GM12878 (cell line): ENCODE data around the gene CHD6. TPM values are rescaled to one million over a fixed set of nuclear protein-coding genes. Genes with fewer than 3 reads are reported as not detected.

Experiments used
- ATAC-seq: fragments of 200-7000 bp; cut with Tn5 transposase; 3 replicates; pipeline ENCODE4 v1.9.1; 2020; ENCODE audit warnings: mild to moderate bottlenecking, moderate library complexity
- BruUV-seq: library from RNA; stranded (reverse); fragments of 400-500 nt; replicated peaks from 2 replicates; lab custom pipeline; 2021; lab: Mats Ljungman, UMichigan
- CTCF ChIA-PET: fragments of 300-600 bp; sonication (Branson Sonifier 250); formaldehyde crosslinking; extraction: SDS; loops from one replicate; lab custom pipeline; 2021; ENCODE audit warnings: inconsistent platforms; lab: Yijun Ruan, JAX
- POLR2A ChIA-PET: fragments of 350-600 bp; formaldehyde crosslinking; extraction: SDS; loops from one replicate; lab custom pipeline; 2021; ENCODE audit warnings: inconsistent platforms; lab: Charles Lee
- RAD21 ChIA-PET: fragments of 300-600 bp; sonication (Branson Sonifier 250); formaldehyde crosslinking; loops from one replicate; lab custom pipeline; 2023; ENCODE audit warnings: antibody characterized with exemption; ENCODE audit not compliant: unreplicated experiment; lab: Charles Lee
- SMC1A ChIA-PET: fragments of 300-600 bp; sonication (Branson Sonifier 250); formaldehyde crosslinking; loops from one replicate; lab custom pipeline; 2023; ENCODE audit not compliant: unreplicated experiment, uncharacterized antibody; lab: Charles Lee
- DNase-seq: peaks from one replicate; pipeline ENCODE4 v3.0.0-alpha.2; 2011; ENCODE audit warnings: low read depth, low spot score
- FAIRE-seq: peaks from 3 replicates; lab custom pipeline; 2011; peaks lifted over from hg19 to GRCh38; lab: Jason Lieb, UNC
- H2AFZ ChIP-seq: 2 replicates; pipeline ENCODE4 v1.6.0; 2011; ENCODE audit warnings: low read depth, low read length, control low read depth; ENCODE audit not compliant: control insufficient read depth
- H3K27ac ChIP-seq: 2 replicates; pipeline ENCODE4 v1.5.1; 2011; ENCODE audit warnings: control low read depth; ENCODE audit not compliant: control insufficient read depth, insufficient read depth
- H3K27me3 ChIP-seq, 2 experiments: replicated peaks in 1 of 2; 2 replicates each; pipeline versions ENCODE4 v1.6.0 to v1.6.1; 2011; ENCODE audit warnings: low read length in 1 of 2; ENCODE audit not compliant: control insufficient read depth in 2 of 2, insufficient read depth in 2 of 2
- H3K36me3 ChIP-seq, 2 experiments: 2 replicates each; pipeline ENCODE4 v1.5.1; 2011; ENCODE audit warnings: low read length in 1 of 2; ENCODE audit not compliant: control insufficient read depth in 2 of 2, insufficient read depth in 2 of 2
- H3K4me1 ChIP-seq: 2 replicates; pipeline ENCODE4 v1.6.1; 2011; ENCODE audit warnings: mild to moderate bottlenecking, low read length, moderate library complexity, mixed read lengths; ENCODE audit not compliant: control insufficient read depth, insufficient read depth
- H3K4me2 ChIP-seq: 2 replicates; pipeline ENCODE4 v1.6.0; 2011; ENCODE audit warnings: control low read depth; ENCODE audit not compliant: control insufficient read depth, insufficient read depth
- H3K4me3 ChIP-seq: fragments of 200-600 bp; sonication (generic); 2 replicates; pipeline ENCODE4 v1.5.1; 2016
- H3K79me2 ChIP-seq: 2 replicates; pipeline ENCODE4 v1.6.0; 2011; ENCODE audit warnings: low read length; ENCODE audit not compliant: control insufficient read depth, insufficient read depth
- H3K9ac ChIP-seq: 2 replicates; pipeline ENCODE4 v1.8.0; 2011; ENCODE audit warnings: low read length, control low read depth, mixed read lengths; ENCODE audit not compliant: control insufficient read depth, insufficient read depth
- H3K9me3 ChIP-seq: replicated peaks from 3 replicates; pipeline ENCODE4 v1.5.1; 2011; ENCODE audit warnings: mild to moderate bottlenecking, low read length; ENCODE audit not compliant: control insufficient read depth, insufficient read depth
- H4K20me1 ChIP-seq: 2 replicates; pipeline ENCODE4 v1.6.0; 2011; ENCODE audit not compliant: control insufficient read depth, insufficient read depth
- RAD51 ChIP-seq: fragments of 450-650 bp; IDR thresholded peaks from 2 replicates; pipeline ENCODE4 v1.6.1; 2016; ENCODE audit warnings: moderate library complexity, mild to moderate bottlenecking, inconsistent platforms
- SMAD1 ChIP-seq: fragments of 450-650 bp; IDR thresholded peaks from 2 replicates; pipeline ENCODE4 v1.6.1; 2018; ENCODE audit warnings: mild to moderate bottlenecking, low read depth; ENCODE audit not compliant: partially characterized antibody
- TCF7 ChIP-seq: IDR thresholded peaks from 2 replicates; pipeline ENCODE4 v1.6.1; 2014; ENCODE audit warnings: antibody characterized with exemption, borderline replicate concordance
- ZBTB40 ChIP-seq: fragments of 450-650 bp; IDR thresholded peaks from 2 replicates; pipeline ENCODE4 v1.6.1; 2016; ENCODE audit warnings: mild to moderate bottlenecking, moderate library complexity, borderline replicate concordance
- WGBS: methylation state at CpG from one replicate; pipeline ENCODE4 v1.1.6; 2016; ENCODE audit warnings: low lambda C conversion rate; ENCODE audit not compliant: insufficient replicate concordance, insufficient coverage; ENCODE audit errors: missing lambda C conversion rate; 5-methylcytosine and 5-hydroxymethylcytosine counted together
- in situ Hi-C: fragments of 300-500 bp; cut with MboI; formaldehyde crosslinking; loops from 9 replicates; pipeline ENCODE4 v1.14.3; 2018; ENCODE audit warnings: mixed read lengths
- intact Hi-C: fragments of 100-400 bp; cut with micrococcal nuclease; formaldehyde crosslinking; loops from one replicate; pipeline ENCODE4 v1.14.2; 2022; ENCODE audit not compliant: unreplicated experiment
- polyA plus RNA-seq, 11 experiments: library from polyadenylated mRNA; depleted of rRNA in 4 of 11; unstranded in 6 of 11; stranded (reverse) in 5 of 11; fragments of >200 nt; fragmentation: Nextera tagmentation in 4 of 11; fragmentation: Illumina TruSeq in 1 of 11; extraction: Ambion mirVana in 4 of 11; extraction: Trizol in 1 of 11; gene quantifications; 1 replicate in 1 of 11; 2 replicates in 10 of 11; pipeline versions ENCODE4 v1.2.1 to v1.2.3, GENCODE V29; 2011 to 2016; ENCODE audit warnings: inconsistent platforms in 2 of 11, missing spikeins in 2 of 11, low read depth in 1 of 11
- total RNA-seq, 4 experiments: library from RNA; depleted of rRNA in 3 of 4; stranded (reverse); fragments of >200 nt in 3 of 4; fragmentation: Illumina TruSeq in 1 of 4; extraction: Trizol in 1 of 4; gene quantifications; 2 replicates each; pipeline versions ENCODE4 v1.2.1 to v1.2.3, GENCODE V29; 2013 to 2021
- TF ChIP-seq, protein P1 (sequence below), 3 experiments: IDR thresholded peaks in 2 of 3; conservative IDR thresholded peaks in 1 of 3; 2 replicates each; pipeline ENCODE4 v1.5.1; 2011; ENCODE audit warnings: low read depth in 3 of 3, low read length in 3 of 3, mild to moderate bottlenecking in 3 of 3, control low read depth in 2 of 3, moderate library complexity in 2 of 3, inconsistent platforms in 1 of 3, mixed read lengths in 1 of 3; ENCODE audit not compliant: control insufficient read depth in 2 of 3, insufficient read depth in 1 of 3; ENCODE audit errors: extremely low read depth in 1 of 3

CHD6 gene
- total and polyA plus RNA-seq, 10 of the 15 experiments (the other 5 are each of a cell fraction or from before 2014, with no cell fraction given) = 4.3 to 25.5 (median 17.1) TPM

DNA sequence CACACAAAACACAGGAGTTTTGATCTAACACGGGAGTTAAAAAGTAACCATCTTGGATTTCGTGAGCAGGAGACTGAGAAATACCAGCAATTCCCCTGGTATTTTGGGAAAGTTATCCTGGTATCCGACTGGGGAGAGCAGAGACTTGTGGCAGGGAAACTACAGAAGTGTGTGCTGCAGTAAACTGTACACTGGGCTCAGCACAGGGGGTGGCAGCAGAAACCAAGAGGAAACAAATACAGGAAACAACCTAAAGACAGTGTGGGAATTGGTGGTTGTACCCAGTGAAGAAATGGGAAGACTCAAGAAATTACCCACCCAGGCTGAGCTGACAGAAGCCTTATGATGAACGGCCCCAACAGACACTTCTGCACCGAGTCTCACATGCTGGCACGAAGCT, 109.8 kb downstream of the CHD6 start:
- Histone ChIP-seq H3K36me3 (peaks cover 3 to 10% of the 10 kb centered on the region in 2 experiments), H3K79me2 (no peaks in the 10 kb centered on the region), H3K9me3 (peaks cover 2% of the 10 kb centered on the region; the same call in 1 of the 3 replicates), H2AFZ (no peak overlapping the region), H3K4me1 (no peaks in the 10 kb centered on the region), H3K9ac (no peak overlapping the region), H3K4me3 (no peak overlapping the region), H3K4me2 (no peak overlapping the region), H4K20me1 (no peaks in the 10 kb centered on the region), H3K27ac (no peak overlapping the region), H3K27me3 (no peaks in the 10 kb centered on the region)
- in situ Hi-C loops = no loop called here
- ChIA-PET POLR2A (no interaction called here), SMC1A (interaction anchor here (1.0 kb wide), 2 partner anchors 59 to 170 kb away, joined by 3 read pairs; no protein-coding TSS in a partner anchor), RAD21 (no interaction called here), CTCF (interaction anchor here (0.6 to 1.2 kb wide), 2 partner anchors 10 to 208 kb away, joined by 3 to 4 read pairs; no protein-coding TSS in a partner anchor)
- intact Hi-C loops = no loop called here
- FAIRE-seq (no peak), DNase-seq (no peak), ATAC-seq (no peak)
- no peak for TF ChIP-seq RAD51
- TF ChIP-seq, protein P1, sequence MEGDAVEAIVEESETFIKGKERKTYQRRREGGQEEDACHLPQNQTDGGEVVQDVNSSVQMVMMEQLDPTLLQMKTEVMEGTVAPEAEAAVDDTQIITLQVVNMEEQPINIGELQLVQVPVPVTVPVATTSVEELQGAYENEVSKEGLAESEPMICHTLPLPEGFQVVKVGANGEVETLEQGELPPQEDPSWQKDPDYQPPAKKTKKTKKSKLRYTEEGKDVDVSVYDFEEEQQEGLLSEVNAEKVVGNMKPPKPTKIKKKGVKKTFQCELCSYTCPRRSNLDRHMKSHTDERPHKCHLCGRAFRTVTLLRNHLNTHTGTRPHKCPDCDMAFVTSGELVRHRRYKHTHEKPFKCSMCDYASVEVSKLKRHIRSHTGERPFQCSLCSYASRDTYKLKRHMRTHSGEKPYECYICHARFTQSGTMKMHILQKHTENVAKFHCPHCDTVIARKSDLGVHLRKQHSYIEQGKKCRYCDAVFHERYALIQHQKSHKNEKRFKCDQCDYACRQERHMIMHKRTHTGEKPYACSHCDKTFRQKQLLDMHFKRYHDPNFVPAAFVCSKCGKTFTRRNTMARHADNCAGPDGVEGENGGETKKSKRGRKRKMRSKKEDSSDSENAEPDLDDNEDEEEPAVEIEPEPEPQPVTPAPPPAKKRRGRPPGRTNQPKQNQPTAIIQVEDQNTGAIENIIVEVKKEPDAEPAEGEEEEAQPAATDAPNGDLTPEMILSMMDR (IDR thresholded peaks at IDR 0.05 in 2 of 3, conservative IDR thresholded peaks at IDR 0.05 in 1 of 3; ENCODE audit: control insufficient read depth in 2 of 3, extremely low read depth in 1 of 3, insufficient read depth in 1 of 3, low read depth in 3 of 3, low read length in 3 of 3) = peak in 1 of 3 experiments; percentile 20; a peak in 2 of 6 replicates
- WGBS = 82% methylated on average over 6 of the region's 6 CpGs
- no TSS peak for BruUV-seq

DNA sequence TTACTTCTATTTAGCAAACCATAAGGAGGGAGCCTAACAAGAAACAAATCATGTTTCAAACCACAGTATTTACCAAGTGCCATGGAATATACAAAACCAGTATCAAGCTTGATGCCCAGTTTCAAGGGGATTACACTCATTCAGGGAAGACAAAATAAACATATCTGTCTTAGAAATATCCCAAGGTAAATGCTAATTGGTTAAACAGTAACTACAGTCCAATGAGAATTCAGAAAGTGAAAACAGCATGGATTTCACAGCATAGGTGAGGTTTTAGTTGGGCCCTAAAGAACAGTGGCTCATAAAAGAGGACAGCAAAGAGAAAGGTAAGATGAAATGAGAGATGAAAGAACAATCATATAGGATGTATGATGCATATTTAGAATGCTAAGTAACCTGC, 110.3 kb downstream of the CHD6 start:
- BruUV-seq = no TSS peak
- ATAC-seq (no peak), DNase-seq (no peak), FAIRE-seq (no peak)
- Histone ChIP-seq H3K79me2 (no peaks in the 10 kb centered on the region), H3K36me3 (peaks cover 3 to 7% of the 10 kb centered on the region in 2 experiments), H3K9ac (no peak overlapping the region), H3K9me3 (peaks cover 2% of the 10 kb centered on the region; the same call in 1 of the 3 replicates), H3K4me1 (no peaks in the 10 kb centered on the region), H3K4me3 (no peak overlapping the region), H3K27ac (no peak overlapping the region), H3K27me3 (no peaks in the 10 kb centered on the region), H3K4me2 (no peak overlapping the region), H2AFZ (no peak overlapping the region), H4K20me1 (no peaks in the 10 kb centered on the region)
- ChIA-PET POLR2A (no interaction called here), RAD21 (no interaction called here), SMC1A (interaction anchor here (1.0 kb wide), 1 partner anchor 170 kb away, joined by 3 read pairs; no protein-coding TSS in a partner anchor), CTCF (interaction anchor here (0.6 kb wide), 1 partner anchor 208 kb away, joined by 4 read pairs; no protein-coding TSS in a partner anchor)
- TF ChIP-seq TCF7 (no peak), SMAD1 (no peak), ZBTB40 (no peak)
- intact Hi-C loops = no loop called here
- in situ Hi-C loops = no loop called here
